ENCODE results near the gene ARHGAP6.

DNA sequence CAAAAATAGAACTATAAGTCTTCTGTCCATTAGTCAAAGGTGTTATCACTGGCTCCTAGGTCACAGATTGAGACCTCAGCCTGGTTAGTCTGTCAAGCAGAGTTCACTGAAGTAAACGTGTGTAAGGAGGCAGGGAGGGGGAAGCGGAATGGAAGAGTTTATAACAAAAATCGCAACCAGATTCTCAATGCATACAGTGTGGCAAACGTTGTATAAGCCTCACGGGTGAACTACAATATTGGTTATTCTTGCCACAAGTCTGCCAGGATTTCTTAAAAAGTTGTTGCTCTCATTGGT is 257.7 kb downstream of the ARHGAP6 start:
- TF ChIP-seq ZNF274 (IDR thresholded peaks at IDR 0.05; ENCODE audit: low read depth, low read length) (no peak), SUZ12 (IDR thresholded peaks at IDR 0.05; ENCODE audit: extremely low read depth, insufficient read depth, insufficient read length) (no peak), YY1 (IDR thresholded peaks at IDR 0.05; ENCODE audit: insufficient read depth, insufficient read length) (no peak)
